IMR-90 (cell line): ENCODE measurements around the gene AEN.

ENCODE experiments used
- BHLHE40 ChIP-seq: fragments of 150-350 bp; IDR thresholded peaks from 2 replicates; pipeline ENCODE4 v1.6.1; 2016; ENCODE audit warnings: mild to moderate bottlenecking, low read depth, low read length
- CEBPB ChIP-seq: IDR thresholded peaks from 2 replicates; pipeline ENCODE4 v1.6.1; 2012; ENCODE audit warnings: low read depth, low read length, improper control_type of control experiment
- CTCF ChIP-seq: conservative IDR thresholded peaks from 2 replicates; pipeline ENCODE4 v1.5.1; 2012; ENCODE audit warnings: mild to moderate bottlenecking, low read depth, low read length, improper control_type of control experiment
- ELK1 ChIP-seq: fragments of 150-350 bp; IDR thresholded peaks from 2 replicates; pipeline ENCODE4 v1.6.1; 2016; ENCODE audit warnings: low read depth, mild to moderate bottlenecking, low read length, moderate library complexity, borderline replicate concordance
- MAFK ChIP-seq: IDR thresholded peaks from 2 replicates; pipeline ENCODE4 v1.6.1; 2012; ENCODE audit warnings: low read depth, low read length, improper control_type of control experiment
- MXI1 ChIP-seq: IDR thresholded peaks from 2 replicates; pipeline ENCODE4 v1.6.1; 2012; ENCODE audit warnings: low read depth, mild to moderate bottlenecking, low read length, moderate library complexity, borderline replicate concordance
- NFE2L2 ChIP-seq: fragments of 150-350 bp; IDR thresholded peaks from 2 replicates; pipeline ENCODE4 v1.6.1; 2016; ENCODE audit warnings: low read depth, mild to moderate bottlenecking, low read length
- POLR2A ChIP-seq: IDR thresholded peaks from 2 replicates; pipeline ENCODE4 v1.6.1; 2012; ENCODE audit warnings: mild to moderate bottlenecking, low read depth, low read length
- RAD21 ChIP-seq: IDR thresholded peaks from 2 replicates; pipeline ENCODE4 v1.6.1; 2012; ENCODE audit warnings: low read length, improper control_type of control experiment
- RCOR1 ChIP-seq: IDR thresholded peaks from 2 replicates; pipeline ENCODE4 v1.6.1; 2012; ENCODE audit warnings: mild to moderate bottlenecking, low read length, improper control_type of control experiment; ENCODE audit not compliant: insufficient replicate concordance
- RFX5 ChIP-seq: IDR thresholded peaks from 2 replicates; pipeline ENCODE4 v1.8.0; 2012; ENCODE audit warnings: low read depth, mild to moderate bottlenecking, low read length, moderate library complexity
- SMC3 ChIP-seq: fragments of 150-350 bp; IDR thresholded peaks from 2 replicates; pipeline ENCODE4 v1.6.1; 2016; ENCODE audit warnings: low read depth, mild to moderate bottlenecking, antibody characterized with exemption, low read length, moderate library complexity
- USF2 ChIP-seq: fragments of 150-350 bp; IDR thresholded peaks from 2 replicates; pipeline ENCODE4 v1.6.1; 2017; ENCODE audit warnings: mild to moderate bottlenecking, antibody characterized with exemption, low read length, low read depth

- no peak for TF ChIP-seq CTCF
- TF ChIP-seq CEBPB, result no peak
- TF ChIP-seq POLR2A, result no peak
- no peak for TF ChIP-seq MAFK
- no peak for TF ChIP-seq RAD21
- TF ChIP-seq SMC3, result no peak
- no peak for TF ChIP-seq BHLHE40
- TF ChIP-seq NFE2L2, result no peak
- TF ChIP-seq RFX5, result no peak
- TF ChIP-seq RCOR1, result no peak
- no peak for TF ChIP-seq USF2
- TF ChIP-seq ELK1, result no peak
- no peak for TF ChIP-seq MXI1
Observed at GRCh38 chr15:88625943-88626741, 5.0 kb downstream of the AEN start.
